Measurements from ENCODE around the gene PIAS1.

DNA sequence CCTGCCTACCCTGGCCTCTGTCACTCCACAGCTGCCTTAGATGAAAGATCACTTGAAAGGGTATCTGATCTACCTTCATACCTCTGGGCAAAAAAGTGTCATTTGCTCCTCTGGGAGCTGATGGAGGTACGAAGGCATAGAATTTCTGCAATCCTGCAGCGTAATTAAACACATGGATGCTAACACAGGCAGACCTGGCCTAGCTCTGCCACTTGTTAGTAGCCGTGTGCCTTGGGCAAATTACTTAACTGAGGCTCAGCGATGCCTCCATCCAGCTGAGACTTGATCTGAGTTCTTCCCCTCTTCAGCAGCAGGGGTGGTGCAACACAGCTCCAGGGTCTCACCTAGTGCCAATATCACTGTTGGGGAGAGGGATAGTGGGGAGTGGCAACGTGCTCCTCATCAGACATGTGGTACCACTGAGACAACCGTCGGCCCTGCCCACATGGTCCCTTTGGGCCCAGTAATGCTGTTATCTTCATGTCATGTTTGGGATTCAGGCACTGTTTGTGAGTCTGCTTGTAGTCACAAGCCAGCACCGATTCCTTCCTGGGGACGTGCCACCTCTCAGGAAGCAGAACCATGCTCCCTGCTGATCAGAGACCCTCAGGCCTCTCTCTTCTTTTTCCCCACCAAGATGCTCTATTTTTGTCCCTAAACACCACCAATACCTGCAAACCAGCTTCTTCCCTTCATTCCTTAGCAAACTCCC is 34.1 kb upstream of the PIAS1 start:
- no peak for TF ChIP-seq SUZ12 (IDR thresholded peaks at IDR 0.05; ENCODE audit: extremely low read depth, insufficient read depth, insufficient read length)
- no peak for TF ChIP-seq ZNF274 (IDR thresholded peaks at IDR 0.05; ENCODE audit: low read depth, low read length)
